Measurements from ENCODE around the gene GPRC5C.

GRCh38 chr17:74466111-74466827 is 34.4 kb downstream of the GPRC5C start, which contains the start of gene CD300A:
- no peak for TF ChIP-seq CTCF (IDR thresholded peaks at IDR 0.05)
- TF ChIP-seq POLR2AphosphoS5 (IDR thresholded peaks at IDR 0.05) = no peak
